BE2C (cell line): Measurements from ENCODE around the gene HS6ST1.
A peak's percentile ranks its signal among the peaks of the same experiment; 100 is the strongest.

Source experiments
- DNase-seq: peaks from one replicate; pipeline ENCODE4 v3.0.0-alpha.2; 2020
- H3K27me3 ChIP-seq: fragments of 250-450 bp; sonication (Bioruptor Pico); 2 replicates; pipeline ENCODE4 v1.5.1; 2020; ENCODE audit warnings: mild to moderate bottlenecking
- H3K36me3 ChIP-seq: fragments of 250-450 bp; sonication (Bioruptor Pico); 2 replicates; pipeline ENCODE4 v1.5.1; 2020; ENCODE audit warnings: mild to moderate bottlenecking
- H3K4me1 ChIP-seq: fragments of 250-450 bp; sonication (Bioruptor Pico); 2 replicates; pipeline ENCODE4 v1.5.1; 2020
- H3K4me3 ChIP-seq: 2 replicates; pipeline ENCODE4 v1.5.1; 2011; ENCODE audit warnings: low read depth, low read length
- H3K9me3 ChIP-seq: fragments of 250-450 bp; sonication (Bioruptor Pico); 2 replicates; pipeline ENCODE4 v1.5.1; 2020
- CTCF ChIP-seq: IDR thresholded peaks from 2 replicates; pipeline ENCODE4 v1.5.1; 2012; ENCODE audit warnings: mild to moderate bottlenecking, low read depth, low read length

HS6ST1 gene

GRCh38 chr2:128309280-128310093 is 9.2 kb downstream of the HS6ST1 start:
- H3K36me3 ChIP-seq = no peaks in the 10 kb centered on the region
- no peak overlapping the region for H3K4me3 ChIP-seq
- TF ChIP-seq CTCF = no peak
- peak; percentile 3 for DNase-seq
- no peaks in the 10 kb centered on the region for H3K4me1 ChIP-seq
- H3K27me3 ChIP-seq = no peaks in the 10 kb centered on the region
- H3K9me3 ChIP-seq = no peaks in the 10 kb centered on the region

- H3K27me3 ChIP-seq = no peaks in the 10 kb centered on the region
- DNase-seq = peak; percentile 0
- H3K4me3 ChIP-seq = no peak overlapping the region
- H3K4me1 ChIP-seq = no peaks in the 10 kb centered on the region
- no peaks in the 10 kb centered on the region for H3K36me3 ChIP-seq
- H3K9me3 ChIP-seq = no peaks in the 10 kb centered on the region
- no peak for TF ChIP-seq CTCF
These were observed 9.8 kb downstream of the HS6ST1 start for GRCh38 chr2:128308889-128309279.

- Histone ChIP-seq H3K36me3 (no peaks in the 10 kb centered on the region), H3K9me3 (no peaks in the 10 kb centered on the region), H3K4me3 (no peak overlapping the region), H3K4me1 (no peaks in the 10 kb centered on the region), H3K27me3 (no peaks in the 10 kb centered on the region)
- no peak for TF ChIP-seq CTCF
- peak; percentile 1 for DNase-seq
These were observed 10.4 kb downstream of the HS6ST1 start for GRCh38 chr2:128308284-128308731.

GRCh38 chr2:128307595-128307994 is 11.1 kb downstream of the HS6ST1 start:
- no peaks in the 10 kb centered on the region for H3K4me1 ChIP-seq
- TF ChIP-seq CTCF = no peak
- H3K27me3 ChIP-seq = no peaks in the 10 kb centered on the region
- no peaks in the 10 kb centered on the region for H3K9me3 ChIP-seq
- H3K4me3 ChIP-seq = no peak overlapping the region
- H3K36me3 ChIP-seq = no peaks in the 10 kb centered on the region
- peak; percentile 0 for DNase-seq

- Histone ChIP-seq H3K4me1 (no peaks in the 10 kb centered on the region), H3K4me3 (no peak overlapping the region), H3K9me3 (no peaks in the 10 kb centered on the region), H3K27me3 (no peaks in the 10 kb centered on the region), H3K36me3 (no peaks in the 10 kb centered on the region)
- no peak for DNase-seq
- TF ChIP-seq CTCF = no peak
These were observed 11.7 kb downstream of the HS6ST1 start for GRCh38 chr2:128306931-128307460.
